Measurements from ENCODE around the gene TOMM34. TPM values are rescaled to one million over a fixed set of nuclear protein-coding genes. Genes with fewer than 3 reads are reported as not detected.

The TOMM34 gene
- total and polyA plus RNA-seq, 2 of the 13 experiments (the other 11 are each of a cell fraction or from before 2014, with no cell fraction given), result 36.2 to 52.0 TPM

GRCh38 chr20:44966030-44966961 is 6.1 kb upstream of the TOMM34 start, which contains the start of gene STK4 (continued):
- peak; percentile 73; the same call in 1 of the 2 replicates for TF ChIP-seq ZIK1 (CRISPR knock-in tag; IDR thresholded peaks at IDR 0.05; ENCODE audit: borderline replicate concordance, low read depth)
- peak; percentile 20; the same call in 1 of the 2 replicates for TF ChIP-seq ZBTB44 (CRISPR knock-in tag; IDR thresholded peaks at IDR 0.05)
- TF ChIP-seq FIP1L1 (IDR thresholded peaks at IDR 0.05; ENCODE audit: borderline replicate concordance, insufficient read depth, low read depth, low read length), result peak; percentile 41; the same call in 1 of the 2 replicates
- no peak for TF ChIP-seq SATB2 (CRISPR knock-in tag; IDR thresholded peaks at IDR 0.05)
- TF ChIP-seq MTF2 (CRISPR knock-in tag; IDR thresholded peaks at IDR 0.05; ENCODE audit: borderline replicate concordance), result 0 out of 2 replicates have a peak, but pooled peaks have one; percentile 78
- TF ChIP-seq, protein P1, sequence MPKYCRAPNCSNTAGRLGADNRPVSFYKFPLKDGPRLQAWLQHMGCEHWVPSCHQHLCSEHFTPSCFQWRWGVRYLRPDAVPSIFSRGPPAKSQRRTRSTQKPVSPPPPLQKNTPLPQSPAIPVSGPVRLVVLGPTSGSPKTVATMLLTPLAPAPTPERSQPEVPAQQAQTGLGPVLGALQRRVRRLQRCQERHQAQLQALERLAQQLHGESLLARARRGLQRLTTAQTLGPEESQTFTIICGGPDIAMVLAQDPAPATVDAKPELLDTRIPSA (CRISPR knock-in tag; IDR thresholded peaks at IDR 0.05; ENCODE audit: borderline replicate concordance), result peak; percentile 99
- TF ChIP-seq TOPORS (CRISPR knock-in tag; IDR thresholded peaks at IDR 0.05), result no peak; the same call in 1 of the 2 replicates
- TF ChIP-seq, protein P2, sequence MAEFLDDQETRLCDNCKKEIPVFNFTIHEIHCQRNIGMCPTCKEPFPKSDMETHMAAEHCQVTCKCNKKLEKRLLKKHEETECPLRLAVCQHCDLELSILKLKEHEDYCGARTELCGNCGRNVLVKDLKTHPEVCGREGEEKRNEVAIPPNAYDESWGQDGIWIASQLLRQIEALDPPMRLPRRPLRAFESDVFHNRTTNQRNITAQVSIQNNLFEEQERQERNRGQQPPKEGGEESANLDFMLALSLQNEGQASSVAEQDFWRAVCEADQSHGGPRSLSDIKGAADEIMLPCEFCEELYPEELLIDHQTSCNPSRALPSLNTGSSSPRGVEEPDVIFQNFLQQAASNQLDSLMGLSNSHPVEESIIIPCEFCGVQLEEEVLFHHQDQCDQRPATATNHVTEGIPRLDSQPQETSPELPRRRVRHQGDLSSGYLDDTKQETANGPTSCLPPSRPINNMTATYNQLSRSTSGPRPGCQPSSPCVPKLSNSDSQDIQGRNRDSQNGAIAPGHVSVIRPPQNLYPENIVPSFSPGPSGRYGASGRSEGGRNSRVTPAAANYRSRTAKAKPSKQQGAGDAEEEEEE (CRISPR knock-in tag; IDR thresholded peaks at IDR 0.05; ENCODE audit: borderline replicate concordance), result peak; percentile 41; the same call in 1 of the 2 replicates
- TF ChIP-seq NFYC (CRISPR knock-in tag; IDR thresholded peaks at IDR 0.05), result peak; percentile 68; the same call in 1 of the 2 replicates
- TF ChIP-seq, protein P3, sequence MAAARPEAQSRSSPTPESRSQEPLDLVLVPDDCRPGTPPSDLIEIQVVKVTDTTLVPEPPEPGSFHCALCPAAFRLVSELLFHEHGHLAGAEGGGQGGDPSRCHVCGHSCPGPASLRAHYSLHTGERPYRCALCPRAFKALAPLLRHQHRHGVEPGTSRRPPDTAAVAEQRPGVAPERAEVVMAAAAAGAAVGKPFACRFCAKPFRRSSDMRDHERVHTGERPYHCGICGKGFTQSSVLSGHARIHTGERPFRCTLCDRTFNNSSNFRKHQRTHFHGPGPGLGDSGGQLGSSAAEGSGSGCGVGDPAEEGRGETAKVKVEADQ (CRISPR knock-in tag; IDR thresholded peaks at IDR 0.05; ENCODE audit: borderline replicate concordance), result peak; percentile 100
- no peak for TF ChIP-seq ZNF10 (CRISPR knock-in tag; IDR thresholded peaks at IDR 0.05; ENCODE audit: borderline replicate concordance, low read depth)
- peak; percentile 99; the same call in 1 of the 2 replicates for TF ChIP-seq ZNF558 (CRISPR knock-in tag; IDR thresholded peaks at IDR 0.05; ENCODE audit: borderline replicate concordance)
- peak; percentile 77 for TF ChIP-seq ZFP37 (CRISPR knock-in tag; IDR thresholded peaks at IDR 0.05; ENCODE audit: borderline replicate concordance)
